ENCODE measurements around the gene STX4.

DNA sequence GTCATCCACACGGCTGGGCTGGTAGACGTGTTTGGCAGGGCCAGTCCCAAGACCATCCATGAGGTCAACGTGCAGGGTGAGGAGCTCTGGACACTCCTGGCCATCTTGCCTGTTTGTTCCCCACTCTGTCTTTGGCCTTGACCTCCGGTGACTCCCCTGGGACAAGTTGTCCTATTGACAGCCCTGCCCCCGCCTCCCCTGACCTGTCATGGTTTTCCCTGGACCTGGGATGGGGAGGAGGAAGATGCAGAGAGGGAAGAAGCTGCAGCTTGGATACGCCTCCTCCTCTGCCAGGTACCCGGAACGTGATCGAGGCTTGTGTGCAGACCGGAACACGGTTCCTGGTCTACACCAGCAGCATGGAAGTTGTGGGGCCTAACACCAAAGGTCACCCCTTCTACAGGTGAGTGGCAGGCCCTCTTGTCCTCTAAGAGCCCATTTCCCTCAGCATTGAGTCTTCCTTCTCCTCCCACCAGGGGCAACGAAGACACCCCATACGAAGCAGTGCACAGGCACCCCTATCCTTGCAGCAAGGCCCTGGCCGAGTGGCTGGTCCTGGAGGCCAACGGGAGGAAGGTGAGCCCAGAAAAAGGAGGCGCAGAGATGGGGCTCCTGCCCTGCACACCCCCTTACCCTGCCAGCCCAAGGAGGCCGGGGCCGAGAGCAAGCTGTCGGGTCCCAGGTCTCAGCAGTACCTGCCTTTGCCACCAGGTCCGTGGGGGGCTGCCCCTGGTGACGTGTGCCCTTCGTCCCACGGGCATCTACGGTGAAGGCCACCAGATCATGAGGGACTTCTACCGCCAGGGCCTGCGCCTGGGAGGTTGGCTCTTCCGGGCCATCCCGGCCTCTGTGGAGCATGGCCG lies 47.0 kb upstream of the STX4 start:
- TF ChIP-seq, protein P1, sequence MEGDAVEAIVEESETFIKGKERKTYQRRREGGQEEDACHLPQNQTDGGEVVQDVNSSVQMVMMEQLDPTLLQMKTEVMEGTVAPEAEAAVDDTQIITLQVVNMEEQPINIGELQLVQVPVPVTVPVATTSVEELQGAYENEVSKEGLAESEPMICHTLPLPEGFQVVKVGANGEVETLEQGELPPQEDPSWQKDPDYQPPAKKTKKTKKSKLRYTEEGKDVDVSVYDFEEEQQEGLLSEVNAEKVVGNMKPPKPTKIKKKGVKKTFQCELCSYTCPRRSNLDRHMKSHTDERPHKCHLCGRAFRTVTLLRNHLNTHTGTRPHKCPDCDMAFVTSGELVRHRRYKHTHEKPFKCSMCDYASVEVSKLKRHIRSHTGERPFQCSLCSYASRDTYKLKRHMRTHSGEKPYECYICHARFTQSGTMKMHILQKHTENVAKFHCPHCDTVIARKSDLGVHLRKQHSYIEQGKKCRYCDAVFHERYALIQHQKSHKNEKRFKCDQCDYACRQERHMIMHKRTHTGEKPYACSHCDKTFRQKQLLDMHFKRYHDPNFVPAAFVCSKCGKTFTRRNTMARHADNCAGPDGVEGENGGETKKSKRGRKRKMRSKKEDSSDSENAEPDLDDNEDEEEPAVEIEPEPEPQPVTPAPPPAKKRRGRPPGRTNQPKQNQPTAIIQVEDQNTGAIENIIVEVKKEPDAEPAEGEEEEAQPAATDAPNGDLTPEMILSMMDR (IDR thresholded peaks at IDR 0.05): peak in 1 of 6 experiments; percentile 4
- no peak for TF ChIP-seq POLR2A (IDR thresholded peaks at IDR 0.05)

Measured in esophagus squamous epithelium (tissue), 4 donors.